Neural cell (in vitro differentiated cells): ENCODE results near the gene SEC11C.

Experiments
- RAD21 ChIP-seq: fragments of 450-650 bp; conservative IDR thresholded peaks from 2 replicates; pipeline ENCODE4 v1.6.1; 2014; ENCODE audit warnings: antibody characterized with exemption, mild to moderate bottlenecking, moderate library complexity
- TF ChIP-seq, protein P1 (sequence below): fragments of 450-650 bp; IDR thresholded peaks from 2 replicates; pipeline ENCODE4 v1.5.1; 2014; ENCODE audit warnings: antibody characterized with exemption, mild to moderate bottlenecking, moderate library complexity; ENCODE audit not compliant: poor library complexity, severe bottlenecking
- TF ChIP-seq, protein P2 (sequence below): IDR thresholded peaks from 2 replicates; pipeline ENCODE4 v1.6.1; 2012; ENCODE audit warnings: borderline replicate concordance

DNA sequence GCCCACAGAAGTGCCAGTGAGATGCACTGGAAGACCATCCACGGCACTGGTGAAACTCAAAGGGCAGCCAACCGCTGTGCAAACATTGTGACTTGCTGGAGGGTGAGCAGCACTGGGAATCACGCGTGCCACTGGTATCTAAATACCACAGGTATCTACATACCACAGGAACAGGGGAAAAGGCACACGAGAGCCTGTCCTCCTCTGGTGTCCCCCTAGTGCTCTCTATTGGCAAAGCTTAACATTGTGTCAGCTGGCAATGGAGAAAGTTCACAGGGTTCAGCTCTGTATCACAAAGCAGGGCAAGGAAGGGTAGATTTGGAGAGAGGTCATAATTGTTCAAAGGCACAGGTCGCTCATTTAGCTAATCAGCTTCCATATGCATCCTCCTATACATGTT lies 12.6 kb upstream of the SEC11C start:
- TF ChIP-seq, protein P1, sequence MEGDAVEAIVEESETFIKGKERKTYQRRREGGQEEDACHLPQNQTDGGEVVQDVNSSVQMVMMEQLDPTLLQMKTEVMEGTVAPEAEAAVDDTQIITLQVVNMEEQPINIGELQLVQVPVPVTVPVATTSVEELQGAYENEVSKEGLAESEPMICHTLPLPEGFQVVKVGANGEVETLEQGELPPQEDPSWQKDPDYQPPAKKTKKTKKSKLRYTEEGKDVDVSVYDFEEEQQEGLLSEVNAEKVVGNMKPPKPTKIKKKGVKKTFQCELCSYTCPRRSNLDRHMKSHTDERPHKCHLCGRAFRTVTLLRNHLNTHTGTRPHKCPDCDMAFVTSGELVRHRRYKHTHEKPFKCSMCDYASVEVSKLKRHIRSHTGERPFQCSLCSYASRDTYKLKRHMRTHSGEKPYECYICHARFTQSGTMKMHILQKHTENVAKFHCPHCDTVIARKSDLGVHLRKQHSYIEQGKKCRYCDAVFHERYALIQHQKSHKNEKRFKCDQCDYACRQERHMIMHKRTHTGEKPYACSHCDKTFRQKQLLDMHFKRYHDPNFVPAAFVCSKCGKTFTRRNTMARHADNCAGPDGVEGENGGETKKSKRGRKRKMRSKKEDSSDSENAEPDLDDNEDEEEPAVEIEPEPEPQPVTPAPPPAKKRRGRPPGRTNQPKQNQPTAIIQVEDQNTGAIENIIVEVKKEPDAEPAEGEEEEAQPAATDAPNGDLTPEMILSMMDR, result no peak
- TF ChIP-seq RAD21, result no peak
- TF ChIP-seq, protein P2, sequence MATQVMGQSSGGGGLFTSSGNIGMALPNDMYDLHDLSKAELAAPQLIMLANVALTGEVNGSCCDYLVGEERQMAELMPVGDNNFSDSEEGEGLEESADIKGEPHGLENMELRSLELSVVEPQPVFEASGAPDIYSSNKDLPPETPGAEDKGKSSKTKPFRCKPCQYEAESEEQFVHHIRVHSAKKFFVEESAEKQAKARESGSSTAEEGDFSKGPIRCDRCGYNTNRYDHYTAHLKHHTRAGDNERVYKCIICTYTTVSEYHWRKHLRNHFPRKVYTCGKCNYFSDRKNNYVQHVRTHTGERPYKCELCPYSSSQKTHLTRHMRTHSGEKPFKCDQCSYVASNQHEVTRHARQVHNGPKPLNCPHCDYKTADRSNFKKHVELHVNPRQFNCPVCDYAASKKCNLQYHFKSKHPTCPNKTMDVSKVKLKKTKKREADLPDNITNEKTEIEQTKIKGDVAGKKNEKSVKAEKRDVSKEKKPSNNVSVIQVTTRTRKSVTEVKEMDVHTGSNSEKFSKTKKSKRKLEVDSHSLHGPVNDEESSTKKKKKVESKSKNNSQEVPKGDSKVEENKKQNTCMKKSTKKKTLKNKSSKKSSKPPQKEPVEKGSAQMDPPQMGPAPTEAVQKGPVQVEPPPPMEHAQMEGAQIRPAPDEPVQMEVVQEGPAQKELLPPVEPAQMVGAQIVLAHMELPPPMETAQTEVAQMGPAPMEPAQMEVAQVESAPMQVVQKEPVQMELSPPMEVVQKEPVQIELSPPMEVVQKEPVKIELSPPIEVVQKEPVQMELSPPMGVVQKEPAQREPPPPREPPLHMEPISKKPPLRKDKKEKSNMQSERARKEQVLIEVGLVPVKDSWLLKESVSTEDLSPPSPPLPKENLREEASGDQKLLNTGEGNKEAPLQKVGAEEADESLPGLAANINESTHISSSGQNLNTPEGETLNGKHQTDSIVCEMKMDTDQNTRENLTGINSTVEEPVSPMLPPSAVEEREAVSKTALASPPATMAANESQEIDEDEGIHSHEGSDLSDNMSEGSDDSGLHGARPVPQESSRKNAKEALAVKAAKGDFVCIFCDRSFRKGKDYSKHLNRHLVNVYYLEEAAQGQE, result no peak
